Stromal cell of bone marrow (primary cell): Measurements from ENCODE around the gene LSP1.

Experiments
- DNase-seq: peaks from one replicate; pipeline ENCODE4 v3.0.0-alpha.2; 2012; ENCODE audit warnings: low read depth

The LSP1 gene

GRCh38 chr11:1890856-1891830 lies 38.3 kb downstream of the LSP1 start:
- DNase-seq: no peak

GRCh38 chr11:1891831-1892115 lies 38.9 kb downstream of the LSP1 start, which contains the start of gene PRR33:
PRR33 (minus strand) TSS chr11:1891895; CDS start chr11:1890584, 1,311 bp downstream.
- DNase-seq: no peak

- DNase-seq: no peak
Measured at GRCh38 chr11:1892116-1892515, 39.2 kb downstream of the LSP1 start.

- DNase-seq: no peak
Measured at GRCh38 chr11:1892558-1892957, 39.7 kb downstream of the LSP1 start.

GRCh38 chr11:1893581-1894359 lies 40.9 kb downstream of the LSP1 start:
- DNase-seq: no peak

GRCh38 chr11:1894759-1895158 lies 41.9 kb downstream of the LSP1 start:
- DNase-seq: no peak

GRCh38 chr11:1896468-1896867 lies 43.6 kb downstream of the LSP1 start:
- no peak for DNase-seq

- DNase-seq: no peak
Measured at GRCh38 chr11:1896923-1897322, 44.0 kb downstream of the LSP1 start.

GRCh38 chr11:1899090-1899489 lies 46.2 kb downstream of the LSP1 start:
- no peak for DNase-seq

- DNase-seq: no peak
Measured at GRCh38 chr11:1899686-1900085, 46.8 kb downstream of the LSP1 start.

GRCh38 chr11:1906181-1906580 lies 53.3 kb downstream of the LSP1 start:
- DNase-seq: no peak

- DNase-seq: no peak
Measured at GRCh38 chr11:1906611-1907423, 53.9 kb downstream of the LSP1 start.

GRCh38 chr11:1908618-1909017 lies 55.7 kb downstream of the LSP1 start:
- no peak for DNase-seq

- DNase-seq: no peak
Measured at GRCh38 chr11:1909524-1909923, 56.6 kb downstream of the LSP1 start.

- DNase-seq: no peak
Measured at GRCh38 chr11:1912289-1912878, 59.5 kb downstream of the LSP1 start.

- DNase-seq: no peak
Measured at GRCh38 chr11:1913271-1914060, 60.6 kb downstream of the LSP1 start.

- DNase-seq: no peak
Measured at GRCh38 chr11:1915795-1916131, 62.9 kb downstream of the LSP1 start.

GRCh38 chr11:1916132-1916985 lies 63.5 kb downstream of the LSP1 start:
- DNase-seq: no peak

- no peak for DNase-seq
Measured at GRCh38 chr11:1916986-1917522, 64.2 kb downstream of the LSP1 start.
